PC-9 (cell line): Measurements from ENCODE around the gene ZDHHC7.

Experiments used
- EZH2 ChIP-seq: fragments of 200-600 bp; sonication (generic); IDR thresholded peaks from 2 replicates; pipeline ENCODE4 v1.8.0; 2017; ENCODE audit warnings: antibody characterized with exemption, low read depth
- TF ChIP-seq, protein P1 (sequence below): fragments of 200-600 bp; sonication (generic); conservative IDR thresholded peaks from 2 replicates; pipeline ENCODE4 v1.6.1; 2017; ENCODE audit warnings: mixed run types, antibody characterized with exemption, mild to moderate bottlenecking, moderate library complexity

- TF ChIP-seq, protein P1, sequence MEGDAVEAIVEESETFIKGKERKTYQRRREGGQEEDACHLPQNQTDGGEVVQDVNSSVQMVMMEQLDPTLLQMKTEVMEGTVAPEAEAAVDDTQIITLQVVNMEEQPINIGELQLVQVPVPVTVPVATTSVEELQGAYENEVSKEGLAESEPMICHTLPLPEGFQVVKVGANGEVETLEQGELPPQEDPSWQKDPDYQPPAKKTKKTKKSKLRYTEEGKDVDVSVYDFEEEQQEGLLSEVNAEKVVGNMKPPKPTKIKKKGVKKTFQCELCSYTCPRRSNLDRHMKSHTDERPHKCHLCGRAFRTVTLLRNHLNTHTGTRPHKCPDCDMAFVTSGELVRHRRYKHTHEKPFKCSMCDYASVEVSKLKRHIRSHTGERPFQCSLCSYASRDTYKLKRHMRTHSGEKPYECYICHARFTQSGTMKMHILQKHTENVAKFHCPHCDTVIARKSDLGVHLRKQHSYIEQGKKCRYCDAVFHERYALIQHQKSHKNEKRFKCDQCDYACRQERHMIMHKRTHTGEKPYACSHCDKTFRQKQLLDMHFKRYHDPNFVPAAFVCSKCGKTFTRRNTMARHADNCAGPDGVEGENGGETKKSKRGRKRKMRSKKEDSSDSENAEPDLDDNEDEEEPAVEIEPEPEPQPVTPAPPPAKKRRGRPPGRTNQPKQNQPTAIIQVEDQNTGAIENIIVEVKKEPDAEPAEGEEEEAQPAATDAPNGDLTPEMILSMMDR = no peak
- TF ChIP-seq EZH2 = no peak
Observed at GRCh38 chr16:84988328-84989080, 22.8 kb downstream of the ZDHHC7 start.
